Subcutaneous preadipocyte (primary cell): ENCODE results near the gene SLC22A14. TPM values are rescaled to one million over a fixed set of nuclear protein-coding genes. Genes with fewer than 3 reads are reported as not detected.

Source experiments
- small RNA-seq: library from RNA; depleted of rRNA; stranded (forward); fragments of <200 nt; gene quantifications from one replicate; pipeline ENCODE3, GENCODE V24; 2012
- total RNA-seq: library from RNA; depleted of rRNA; stranded (reverse); fragments of >200 nt; gene quantifications from 2 replicates; pipeline ENCODE4 v1.2.3, GENCODE V29; 2012

SLC22A14 gene
- 0.20 and 1.5 TPM in 2 replicates for total RNA-seq

GRCh38 chr3:38281895-38282686, at the start of gene SLC22A14:
Gene SLC22A14, plus strand, starts transcription at chr3:38282294. Its CDS starts 23,733 bp downstream, at chr3:38306027.

GRCh38 chr3:38265604-38266307, 16.3 kb upstream of the SLC22A14 start, which contains the start of gene SLC22A13:
Gene SLC22A13, plus strand, starts transcription at chr3:38265812. Its CDS starts 49 bp downstream, at chr3:38265861.

GRCh38 chr3:38346587-38347410, 64.7 kb downstream of the SLC22A14 start, which contains the start of gene XYLB:
Gene XYLB, plus strand, starts transcription at chr3:38346785. Its CDS starts 84 bp downstream, at chr3:38346869.

Small RNA genes lying within 50 kb of the gene (small RNA-seq; reads per million reads assigned to genes)
- not detected for gene RNU6-235P

Other genes with a start within 250 kb of the SLC22A14 start
- under 0.01 TPM in 2 replicates for gene DLEC1, start 243.1 kb upstream of the SLC22A14 start, total RNA-seq
- 13.7 and 15.8 TPM in 2 replicates for gene ACAA1, start 145.2 kb upstream of the SLC22A14 start, total RNA-seq
- gene MYD88, start 143.6 kb upstream of the SLC22A14 start, total RNA-seq = 5.7 and 6.6 TPM in 2 replicates
- gene OXSR1, start 116.8 kb upstream of the SLC22A14 start, total RNA-seq = 30.1 and 52.2 TPM in 2 replicates
- gene SLC22A13, start 16.5 kb upstream of the SLC22A14 start, total RNA-seq = 0.37 and 1.2 TPM in 2 replicates
- 7.7 and 13.9 TPM in 2 replicates for gene XYLB, start 64.5 kb downstream of the SLC22A14 start, total RNA-seq
- 1.1 and 1.6 TPM in 2 replicates for gene ACVR2B, start 171.6 kb downstream of the SLC22A14 start, total RNA-seq
- gene EXOG, start 214.0 kb downstream of the SLC22A14 start, total RNA-seq = 9.9 and 12.5 TPM in 2 replicates